Heart right ventricle (tissue), 16 donors: ENCODE measurements around the gene NECTIN1. TPM values are rescaled to one million over a fixed set of nuclear protein-coding genes. Genes with fewer than 3 reads are reported as not detected.
A peak's percentile ranks its signal among the peaks of the same experiment; 100 is the strongest.

Experiments used
- ATAC-seq, 8 donors: fragments of 200-7000 bp; cut with Tn5 transposase; one replicate each; pipeline ENCODE4 v1.9.1; 2020; ENCODE audit warnings: mild to moderate bottlenecking in 8 of 8, moderate library complexity in 8 of 8, moderate number of reproducible peaks in 1 of 8
- DNase-seq, 2 donors: peaks; one replicate each; pipeline ENCODE4 v3.0.0-alpha.2; 2020
- H3K27ac ChIP-seq, 10 donors: fragments of 200-600 bp; sonication (generic) in 2 of 10; one replicate each; pipeline versions ENCODE4 v1.5.0 to v1.8.0; 2020 to 2022; ENCODE audit warnings: mild to moderate bottlenecking in 3 of 10
- H3K27me3 ChIP-seq, 7 donors: fragments of 200-600 bp; one replicate each; pipeline ENCODE4 v1.8.0; 2021 to 2022; ENCODE audit warnings: mild to moderate bottlenecking in 2 of 7
- H3K36me3 ChIP-seq, 9 donors: fragments of 200-600 bp; sonication (generic) in 1 of 9; one replicate each; pipeline versions ENCODE4 v1.5.0 to v1.8.0; 2020 to 2022; ENCODE audit warnings: mild to moderate bottlenecking in 2 of 9
- H3K4me1 ChIP-seq, 9 donors: fragments of 200-600 bp; sonication (generic) in 1 of 9; one replicate each; pipeline versions ENCODE4 v1.5.0 to v1.8.0; 2020 to 2022; ENCODE audit warnings: mild to moderate bottlenecking in 4 of 9
- H3K4me3 ChIP-seq, 10 donors: fragments of 200-600 bp; sonication (generic) in 2 of 10; one replicate each; pipeline versions ENCODE4 v1.5.0 to v1.8.0; 2020 to 2022; ENCODE audit warnings: mild to moderate bottlenecking in 7 of 10, moderate library complexity in 2 of 10
- H3K9me3 ChIP-seq, 11 donors: fragments of 200-600 bp in 10 of 11; sonication (generic) in 2 of 11; one replicate each; pipeline versions ENCODE4 v1.5.0 to v1.8.0; 2013 to 2022; ENCODE audit warnings: mild to moderate bottlenecking in 2 of 11, control low read depth in 1 of 11, moderate library complexity in 1 of 11
- WGBS, 2 donors: extraction: QIAGEN DNeasy Blood & Tissue Kit; methylation state at CpG; one replicate each; pipeline ENCODE4 v1.1.7; 2013; ENCODE audit warnings: inconsistent platforms in 1 of 2; 5-methylcytosine and 5-hydroxymethylcytosine counted together
- intact Hi-C, 10 donors: fragments of 100-400 bp; cut with DNase I; formaldehyde crosslinking; loops; one replicate each; pipeline versions ENCODE4 v1.11.1 to v1.14.2; 2022
- polyA plus RNA-seq, 2 donors: library from polyadenylated mRNA; stranded (reverse); fragments of 200-250 nt; gene quantifications; one replicate each; pipeline ENCODE4 v1.2.3, GENCODE V29; 2013
- total RNA-seq, 10 donors: library from RNA; stranded (reverse); fragmentation: NEBNext Ultra II Directional in 3 of 10; extraction: Animal tissue kit (Norgen Biotek cat#: 25700) in 3 of 10; gene quantifications; one replicate each; pipeline versions ENCODE4 v1.2.1 to v1.2.4, GENCODE V29; 2021 to 2023
- TF ChIP-seq, protein P1 (sequence below), 9 donors: fragments of 200-600 bp; sonication (generic) in 2 of 9; IDR thresholded peaks; one replicate each; pipeline versions ENCODE4 v1.5.0 to v1.8.0; 2021 to 2022; ENCODE audit warnings: antibody characterized with exemption in 9 of 9, mild to moderate bottlenecking in 5 of 9, moderate library complexity in 1 of 9
- donor health status: Arrhythmogenic right ventricular cardiomyopathy.
- donor health status: ischemic (EF 13 %, LVEDD 7.1; RV severe dilation, severe dysfunction).
- donor health status: healthy with polysubstance abuse.
- donor health status: DM: no; HTN: yes; CAD: no.
- donor health status: DM: no; HTN: no; CAD: no.
- donor health status: ischemic (EF 25% LVEDD 6.9; RV normal size, moderate dysfunction).
- donor health status: ischemic (EF 25% LVEDD 5.7; RV mildly dilated, moderate dysfunction).
- donor health status: healthy.
- donor health status: DM: yes; HTN: yes; CAD: no.
- donor health status: Ischemic cardiomyopathy.
- donor health status: ischemic (EF 35%, LVEDD 5.7; RV mildly dilated, moderate dysfunction).
- donor health status: nonischemic (EF 11% LVEDD 7.7; RV severe dilation, severe dysfunction).
- donor health status: DM: yes; HTN: yes; CAD: no.
- donor health status: PGD.
- donor health status: ischemic (EF 29% LVEDD 5.4; RV normal size, mild dysfunction).
- donor health status: nonischemic (EF 23%, LVEDD 6.1; RV moderate dilation, normal function).

Gene NECTIN1
- total and polyA plus RNA-seq, 12 donors = 4.0 to 22.8 (median 10.4) TPM

- H3K4me1 ChIP-seq = peaks cover 2 to 21% (median 8%) of the 10 kb centered on the region in 9 donors
- intact Hi-C loops = no loop called here
- H3K27me3 ChIP-seq = no peaks in the 10 kb centered on the region
- TF ChIP-seq, protein P1, sequence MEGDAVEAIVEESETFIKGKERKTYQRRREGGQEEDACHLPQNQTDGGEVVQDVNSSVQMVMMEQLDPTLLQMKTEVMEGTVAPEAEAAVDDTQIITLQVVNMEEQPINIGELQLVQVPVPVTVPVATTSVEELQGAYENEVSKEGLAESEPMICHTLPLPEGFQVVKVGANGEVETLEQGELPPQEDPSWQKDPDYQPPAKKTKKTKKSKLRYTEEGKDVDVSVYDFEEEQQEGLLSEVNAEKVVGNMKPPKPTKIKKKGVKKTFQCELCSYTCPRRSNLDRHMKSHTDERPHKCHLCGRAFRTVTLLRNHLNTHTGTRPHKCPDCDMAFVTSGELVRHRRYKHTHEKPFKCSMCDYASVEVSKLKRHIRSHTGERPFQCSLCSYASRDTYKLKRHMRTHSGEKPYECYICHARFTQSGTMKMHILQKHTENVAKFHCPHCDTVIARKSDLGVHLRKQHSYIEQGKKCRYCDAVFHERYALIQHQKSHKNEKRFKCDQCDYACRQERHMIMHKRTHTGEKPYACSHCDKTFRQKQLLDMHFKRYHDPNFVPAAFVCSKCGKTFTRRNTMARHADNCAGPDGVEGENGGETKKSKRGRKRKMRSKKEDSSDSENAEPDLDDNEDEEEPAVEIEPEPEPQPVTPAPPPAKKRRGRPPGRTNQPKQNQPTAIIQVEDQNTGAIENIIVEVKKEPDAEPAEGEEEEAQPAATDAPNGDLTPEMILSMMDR (IDR thresholded peaks at IDR 0.05) = peak in 2 of 9 donors; percentile 15 to 17
- no peaks in the 10 kb centered on the region for H3K9me3 ChIP-seq
- DNase-seq (no peak), ATAC-seq (no peak)
- no peak overlapping the region for H3K27ac ChIP-seq
- no peak overlapping the region for H3K4me3 ChIP-seq
- WGBS, 2 donors = 84 to 88% methylated on average over 2 of the region's 2 CpGs
- H3K36me3 ChIP-seq = no peaks in the 10 kb centered on the region
These were observed 22.1 kb downstream of the NECTIN1 start for GRCh38 chr11:119706887-119707286.

- intact Hi-C loops = no loop called here
- no peak overlapping the region for H3K4me3 ChIP-seq
- peaks cover 2 to 29% (median 15%) of the 10 kb centered on the region in 9 donors for H3K4me1 ChIP-seq
- no peak overlapping the region for H3K27ac ChIP-seq
- no peak for DNase-seq
- no peaks in the 10 kb centered on the region for H3K27me3 ChIP-seq
- 83 to 88% methylated on average over 7 of the region's 7 CpGs for WGBS, 2 donors
- no peaks in the 10 kb centered on the region for H3K9me3 ChIP-seq
- no peaks in the 10 kb centered on the region for H3K36me3 ChIP-seq
- TF ChIP-seq, protein P1 (IDR thresholded peaks at IDR 0.05) = no peak
- ATAC-seq = no peak
These were observed 23.0 kb downstream of the NECTIN1 start for GRCh38 chr11:119706029-119706428.

DNA sequence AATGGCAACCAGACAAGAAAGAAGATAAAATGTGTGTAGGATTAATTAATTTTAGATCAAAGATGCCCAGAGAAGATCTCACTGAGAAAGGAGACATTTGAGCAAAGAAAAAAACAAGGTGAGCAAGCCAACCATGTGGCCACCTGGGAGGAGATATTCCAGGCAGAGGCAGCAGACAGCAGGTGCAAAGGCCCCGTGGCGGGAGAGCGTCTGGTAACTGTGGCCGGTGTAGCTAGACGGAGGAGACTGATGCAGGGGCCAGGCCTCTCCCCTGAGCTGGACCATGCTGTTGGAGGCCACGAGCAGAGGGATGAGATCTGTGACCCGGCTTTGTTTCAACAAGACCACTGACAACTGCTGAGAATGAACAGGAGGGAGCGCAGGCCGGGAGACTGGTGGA is 23.6 kb downstream of the NECTIN1 start:
- WGBS, 2 donors = 94 to 97% methylated on average over 9 of the region's 9 CpGs
- H3K36me3 ChIP-seq = no peaks in the 10 kb centered on the region
- no peak for ATAC-seq
- no peak overlapping the region for H3K4me3 ChIP-seq
- H3K9me3 ChIP-seq = no peaks in the 10 kb centered on the region
- H3K27ac ChIP-seq = no peak overlapping the region
- H3K4me1 ChIP-seq = peaks cover 4 to 34% (median 22%) of the 10 kb centered on the region in 9 donors
- DNase-seq = no peak
- intact Hi-C loops = no loop called here
- TF ChIP-seq, protein P1 (IDR thresholded peaks at IDR 0.05) = no peak
- H3K27me3 ChIP-seq = no peaks in the 10 kb centered on the region

- TF ChIP-seq, protein P1 (IDR thresholded peaks at IDR 0.05) = no peak
- peaks cover 4 to 34% (median 23%) of the 10 kb centered on the region in 9 donors for H3K4me1 ChIP-seq
- H3K9me3 ChIP-seq = no peaks in the 10 kb centered on the region
- no peaks in the 10 kb centered on the region for H3K36me3 ChIP-seq
- H3K4me3 ChIP-seq = no peak overlapping the region
- intact Hi-C loops = no loop called here
- ATAC-seq = no peak
- no peaks in the 10 kb centered on the region for H3K27me3 ChIP-seq
- no peak overlapping the region for H3K27ac ChIP-seq
- no peak for DNase-seq
- WGBS, 2 donors = 67 to 70% methylated on average over 2 of the region's 2 CpGs
These were observed 24.2 kb downstream of the NECTIN1 start for GRCh38 chr11:119704849-119705248.
